Central memory CD4-positive, alpha-beta T cell (primary cell): ENCODE results near the gene RRBP1.

Source experiments
- DNase-seq: peaks from one replicate; pipeline ENCODE4 v3.0.0; 2022

The RRBP1 gene

GRCh38 chr20:17620371-17621228 lies 61.4 kb downstream of the RRBP1 start:
- DNase-seq, result no peak

GRCh38 chr20:17619351-17620093 lies 62.5 kb downstream of the RRBP1 start:
- no peak for DNase-seq

DNA sequence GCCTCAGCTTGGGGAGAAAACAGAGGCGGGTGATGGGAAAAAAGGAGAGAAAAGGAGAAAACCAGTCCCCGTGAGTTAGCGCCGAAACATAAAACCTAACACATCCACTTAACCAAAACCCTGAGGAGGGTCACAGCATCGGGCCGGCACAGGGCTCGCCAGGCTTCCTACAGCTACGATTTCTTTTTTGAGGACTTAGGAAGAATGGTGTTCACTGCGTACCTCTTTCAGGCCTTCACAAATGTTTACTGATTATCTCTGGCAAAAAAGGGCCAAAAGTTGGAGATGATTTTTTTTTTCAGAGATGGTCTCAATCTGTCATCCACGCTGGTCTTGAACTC lies 63.4 kb downstream of the RRBP1 start:
- no peak for DNase-seq

- DNase-seq, result no peak
Measured at GRCh38 chr20:17617868-17618672, 64.0 kb downstream of the RRBP1 start.

GRCh38 chr20:17617212-17617867 lies 64.7 kb downstream of the RRBP1 start:
- DNase-seq, result peak; percentile 21

DNA sequence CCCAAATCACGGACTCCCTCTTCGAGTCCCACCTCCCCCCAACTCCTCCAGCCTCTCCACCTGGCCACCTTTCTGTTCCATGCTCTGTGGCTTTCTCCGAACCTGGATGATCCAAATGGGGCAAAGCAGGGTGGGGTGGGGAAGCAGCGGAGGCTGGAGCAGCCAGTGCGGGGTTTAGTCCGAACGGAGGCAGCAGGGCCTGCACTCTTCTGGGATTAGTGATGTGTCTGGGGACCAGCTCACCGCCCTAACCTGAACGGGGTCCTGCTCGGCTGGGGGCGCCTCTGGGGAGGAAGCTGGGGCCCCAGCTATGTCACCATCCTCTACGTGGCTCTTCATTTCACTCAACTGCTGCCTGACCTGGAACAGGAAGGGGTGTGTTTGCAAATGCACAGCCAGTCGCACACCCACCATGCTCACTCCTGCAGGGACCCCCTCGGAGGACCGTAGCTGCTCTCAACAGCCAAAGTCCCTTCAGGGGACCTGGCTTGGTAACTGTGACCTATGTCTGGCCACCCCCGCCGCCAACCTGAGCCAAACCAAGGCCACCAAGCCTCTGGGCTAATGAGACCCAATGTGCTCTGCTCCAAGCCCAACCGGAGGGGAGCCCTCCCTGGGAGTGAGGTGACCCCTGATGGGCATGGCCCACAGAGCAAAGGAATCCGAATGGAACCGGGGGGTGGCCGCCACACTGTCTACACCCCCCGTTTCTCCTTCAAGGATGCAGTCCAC lies 65.4 kb downstream of the RRBP1 start:
- no peak for DNase-seq

DNA sequence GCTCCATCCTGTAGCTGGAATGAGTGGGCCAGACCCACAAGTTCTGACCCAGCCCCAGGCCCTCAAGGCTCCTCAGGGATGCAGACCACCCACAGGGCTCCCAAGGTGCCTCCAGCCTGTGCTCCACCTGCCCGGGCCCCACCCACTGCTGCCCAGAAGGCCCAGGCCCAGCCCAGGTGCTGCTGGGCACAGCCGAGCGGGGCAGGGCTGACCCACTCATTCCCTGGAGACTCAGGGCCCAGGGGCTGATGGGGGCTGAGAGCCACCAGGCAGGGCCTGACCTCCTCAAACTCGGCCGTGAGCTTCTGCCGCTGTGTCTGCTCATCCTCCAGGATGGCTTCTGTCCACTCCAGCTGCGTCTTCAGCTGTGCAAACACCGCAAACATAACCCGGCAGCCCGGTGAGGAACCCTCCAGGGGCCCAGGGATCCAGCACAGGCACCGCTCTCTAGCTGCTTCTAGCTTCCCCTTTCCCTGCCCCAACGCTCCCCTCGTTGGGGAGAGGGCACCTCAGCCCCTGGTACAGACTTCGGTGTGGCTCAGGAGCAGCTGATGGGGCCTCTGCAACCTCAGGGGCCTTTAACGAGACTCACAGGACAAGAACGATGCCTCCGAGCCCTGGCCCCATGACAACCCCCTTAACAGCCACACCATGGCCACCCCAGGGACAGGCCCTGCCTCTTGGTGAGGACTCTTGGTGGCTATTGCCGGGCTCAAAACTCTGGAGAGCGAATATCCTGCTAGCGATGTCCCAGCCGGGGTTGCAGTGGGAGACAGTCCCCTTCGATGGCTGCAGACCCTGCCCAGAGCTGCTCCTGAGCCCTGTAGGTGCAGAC lies 66.2 kb downstream of the RRBP1 start:
- DNase-seq, result no peak

- DNase-seq, result no peak
Measured at GRCh38 chr20:17614812-17615644, 67.0 kb downstream of the RRBP1 start.

DNA sequence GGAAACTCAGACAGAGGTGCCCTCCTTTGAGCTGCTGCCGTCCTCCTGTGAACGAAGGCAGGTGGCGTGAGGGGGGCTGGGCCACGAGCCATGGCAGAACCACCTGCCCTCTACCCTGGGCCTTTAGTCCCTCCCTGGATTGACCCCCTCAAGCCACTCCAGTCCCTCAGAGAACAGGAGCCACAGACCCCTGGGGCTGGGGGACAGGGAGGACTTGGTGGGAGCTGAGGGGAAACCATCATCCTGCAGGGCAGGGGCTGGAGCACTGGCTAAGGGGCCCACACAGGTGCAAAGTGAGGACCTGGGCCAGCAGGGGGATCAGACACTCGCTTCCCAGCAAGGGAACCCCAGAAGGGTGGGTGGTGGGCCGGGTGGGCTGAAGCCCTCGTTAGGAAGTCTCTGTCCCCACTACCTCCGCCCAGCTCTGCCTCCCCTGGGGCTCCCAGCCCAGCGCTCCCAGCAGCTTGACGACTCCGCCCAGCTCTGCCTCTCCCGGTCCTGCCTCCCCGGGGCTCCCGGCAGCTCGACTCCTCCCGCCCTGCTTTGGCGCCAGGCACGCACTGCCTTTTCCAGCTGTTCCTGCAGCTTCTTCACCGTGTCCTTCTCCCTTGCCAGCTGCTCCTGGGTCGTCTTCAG lies 67.7 kb downstream of the RRBP1 start:
- DNase-seq, result no peak

DNA sequence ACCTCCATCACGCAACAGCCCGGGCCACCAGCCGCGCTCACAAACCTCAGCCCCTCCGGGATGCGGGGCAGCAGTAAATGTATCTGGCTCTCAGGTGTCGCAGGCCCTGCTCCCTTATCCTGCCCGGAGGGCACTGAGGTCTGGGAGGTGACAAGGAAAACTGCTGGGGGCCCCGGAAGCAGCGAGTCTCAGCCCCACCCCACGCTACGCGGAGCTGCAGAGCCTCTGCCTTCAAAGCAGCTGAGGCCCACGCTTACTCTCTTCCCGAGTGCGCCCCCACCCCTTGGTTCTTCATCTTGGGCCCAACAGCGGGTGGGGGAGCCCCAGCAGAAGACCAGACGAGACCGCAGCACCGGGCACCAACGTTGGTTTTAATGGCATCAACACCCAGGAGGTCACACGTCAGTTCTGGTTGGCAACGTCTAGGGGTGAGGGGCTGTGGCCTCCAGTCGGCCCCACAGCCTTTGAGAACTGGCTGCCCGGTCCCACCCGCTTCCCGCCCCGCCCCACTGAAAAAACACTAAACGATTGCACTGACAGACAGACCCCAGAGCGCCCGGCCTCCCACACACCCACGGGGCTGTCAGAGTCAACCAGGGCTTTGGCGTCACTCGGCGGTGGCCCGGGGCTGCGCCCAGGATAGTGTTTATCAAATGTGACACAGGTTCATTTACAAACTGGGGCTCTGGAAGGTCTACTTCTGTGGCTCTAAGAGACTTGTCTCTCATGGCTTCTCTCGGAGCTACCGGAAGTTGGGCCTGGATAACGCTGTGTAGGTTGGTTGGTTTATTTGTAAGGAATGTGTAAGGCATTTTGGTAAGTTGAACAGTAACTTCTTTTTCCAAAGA lies 68.5 kb downstream of the RRBP1 start:
- DNase-seq, result no peak

- DNase-seq, result no peak
Measured at GRCh38 chr20:17612992-17613327, 69.1 kb downstream of the RRBP1 start.

DNA sequence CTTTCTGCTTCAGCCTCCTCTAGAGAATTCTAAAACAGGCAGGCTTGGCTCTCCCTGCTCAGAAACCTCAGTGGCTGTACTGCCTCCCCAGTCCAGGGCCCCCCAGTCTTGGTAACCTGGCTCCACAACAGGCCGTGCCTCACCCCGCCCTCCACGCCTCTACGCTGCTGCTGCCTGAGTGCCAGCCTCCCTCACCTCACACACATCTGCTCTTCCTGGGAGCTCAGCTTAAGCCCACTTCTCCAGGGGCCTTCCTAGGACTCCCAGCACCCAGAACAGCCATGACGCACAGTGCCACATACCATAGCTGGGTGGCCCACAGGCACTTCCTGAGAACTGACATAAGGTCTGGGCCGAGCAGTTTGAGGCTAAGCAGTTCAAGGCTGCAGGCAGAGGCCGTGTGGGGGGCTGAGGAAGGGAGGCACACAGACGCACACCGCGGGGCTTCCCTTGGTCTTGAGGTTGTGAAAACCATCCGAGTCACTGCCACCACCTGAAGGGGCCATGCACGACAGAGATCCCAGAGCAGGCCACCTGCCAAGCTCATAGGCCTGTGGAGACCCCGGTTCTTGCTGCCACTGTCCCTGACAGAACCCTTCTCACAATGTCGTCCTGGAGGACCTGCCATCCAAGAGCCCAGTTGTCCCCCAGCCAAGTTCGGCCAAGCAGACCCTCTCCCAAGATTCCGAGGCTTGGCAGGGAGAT lies 69.6 kb downstream of the RRBP1 start:
- peak; percentile 50 for DNase-seq

- no peak for DNase-seq
Measured at GRCh38 chr20:17611540-17612286, 70.3 kb downstream of the RRBP1 start.

GRCh38 chr20:17611290-17611539 lies 70.8 kb downstream of the RRBP1 start:
- no peak for DNase-seq

- DNase-seq, result peak; percentile 74
Measured at GRCh38 chr20:17610566-17611289, 71.3 kb downstream of the RRBP1 start.

- DNase-seq, result no peak
Measured at GRCh38 chr20:17609811-17610377, 72.1 kb downstream of the RRBP1 start.
